HuH-7 (cell line): Measurements from ENCODE around the gene FA2H.
"Not testable (repeated sequence)": the region's sequence is repeated elsewhere in the genome, so short reads cannot be mapped to it uniquely, and the experiment has no call there.

Source experiments
- DNase-seq: peaks from one replicate; pipeline ENCODE4 v3.0.0; 2011; ENCODE audit warnings: low spot score

FA2H gene

GRCh38 chr16:74724820-74725549, 49.6 kb downstream of the FA2H start:
- DNase-seq = no peak

GRCh38 chr16:74723256-74723655, 51.4 kb downstream of the FA2H start:
- DNase-seq = no peak

- not testable (repeated sequence) for DNase-seq
Observed at GRCh38 chr16:74722156-74722555, 52.5 kb downstream of the FA2H start.

GRCh38 chr16:74721716-74722115, 52.9 kb downstream of the FA2H start:
- no peak for DNase-seq

- no peak for DNase-seq
Observed at GRCh38 chr16:74720579-74720978, 54.0 kb downstream of the FA2H start.

- DNase-seq = no peak
Observed at GRCh38 chr16:74718741-74719610, 55.6 kb downstream of the FA2H start.

GRCh38 chr16:74718140-74718539, 56.5 kb downstream of the FA2H start:
- no peak for DNase-seq

- DNase-seq = no peak
Observed at GRCh38 chr16:74717367-74717766, 57.3 kb downstream of the FA2H start.

GRCh38 chr16:74716355-74716754, 58.3 kb downstream of the FA2H start:
- no peak for DNase-seq

- DNase-seq = no peak
Observed at GRCh38 chr16:74713876-74714275, 60.7 kb downstream of the FA2H start.

- no peak for DNase-seq
Observed at GRCh38 chr16:74713325-74713724, 61.3 kb downstream of the FA2H start.

GRCh38 chr16:74711938-74712337, 62.7 kb downstream of the FA2H start:
- no peak for DNase-seq

GRCh38 chr16:74710401-74710800, 64.2 kb downstream of the FA2H start:
- DNase-seq = no peak

GRCh38 chr16:74709441-74709877, 65.2 kb downstream of the FA2H start:
- peak; percentile 90 for DNase-seq

- peak; percentile 67 for DNase-seq
Observed at GRCh38 chr16:74700438-74701225, 74.0 kb downstream of the FA2H start, which contains the start of gene MLKL. Gene MLKL, minus strand, starts transcription at chr16:74700862. Its CDS starts 5,105 bp downstream, at chr16:74695757.

- DNase-seq = peak; percentile 58
Observed at GRCh38 chr16:74700116-74700437, 74.5 kb downstream of the FA2H start.

GRCh38 chr16:74699666-74700065, 75.0 kb downstream of the FA2H start:
- DNase-seq = no peak

- DNase-seq = no peak
Observed at GRCh38 chr16:74698222-74698621, 76.4 kb downstream of the FA2H start.

GRCh38 chr16:74695450-74696422, 78.9 kb downstream of the FA2H start:
- peak; percentile 96 for DNase-seq

GRCh38 chr16:74691093-74691855, 83.3 kb downstream of the FA2H start:
- no peak for DNase-seq
